ENCODE measurements around the gene POLG.

POLG gene

DNA sequence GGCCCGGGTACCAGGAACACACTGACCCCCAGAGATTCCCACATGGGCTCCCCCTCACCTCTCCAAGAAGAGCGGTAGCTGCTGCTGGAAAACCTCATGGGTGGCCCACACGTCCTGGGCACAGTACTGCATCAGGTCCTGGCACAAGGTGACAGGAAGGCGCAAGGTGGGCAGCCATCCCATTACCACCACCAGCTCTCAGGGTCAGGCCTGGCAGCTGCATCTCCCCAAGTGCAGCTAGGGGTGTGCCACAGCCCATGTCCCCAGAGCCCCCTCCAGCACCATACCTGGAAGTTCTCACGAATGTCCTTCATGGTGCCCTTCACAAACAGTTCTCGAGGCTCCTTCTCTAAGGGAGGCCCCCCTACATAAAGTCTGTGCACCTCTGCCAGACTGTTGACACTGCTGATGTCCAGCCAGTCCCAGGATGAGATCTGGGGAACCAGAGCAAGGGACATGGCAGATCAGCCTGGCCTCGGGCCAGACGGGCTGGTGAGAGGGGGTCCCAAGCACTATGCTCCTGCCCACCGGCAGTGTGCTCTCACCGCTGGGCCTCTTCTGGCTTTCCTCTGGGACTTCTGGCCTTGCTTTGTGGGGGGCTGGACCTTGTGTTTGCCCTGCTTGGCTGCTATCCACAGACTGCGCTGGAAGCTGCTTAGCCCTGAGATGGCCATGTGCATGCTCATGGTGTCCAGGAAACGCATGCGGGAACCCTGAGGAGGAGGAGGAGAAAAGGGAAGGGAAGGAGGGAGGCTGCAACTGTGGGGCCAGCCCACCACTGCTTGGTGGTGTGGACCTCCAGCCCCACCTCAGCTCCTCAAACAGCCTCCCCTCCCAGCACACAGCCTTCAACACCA, 6.0 kb downstream of the POLG start:
- in situ Hi-C loops (cut with HindIII; ENCODE audit: low sequenced_read_pairs), result no loop called here

DNA sequence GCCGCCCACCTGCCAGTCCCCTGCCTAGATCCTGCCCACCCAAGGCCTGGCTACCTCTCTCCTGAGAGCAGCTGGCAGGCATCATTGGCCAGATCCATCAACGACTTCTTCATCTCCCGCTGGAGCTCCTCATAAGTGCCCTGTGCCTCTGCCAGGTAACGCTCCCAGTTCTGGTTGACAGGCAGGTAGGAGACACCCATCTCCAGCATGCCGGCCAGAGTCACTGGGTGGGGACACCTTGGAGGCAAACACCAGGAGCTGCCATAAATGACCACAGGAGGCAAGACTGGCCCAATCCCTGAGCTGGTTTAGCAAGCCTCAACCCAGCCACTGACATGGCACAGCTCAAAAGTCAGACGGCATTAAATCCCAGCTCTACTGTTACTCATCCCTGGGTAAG, 7.5 kb downstream of the POLG start:
- in situ Hi-C loops (cut with HindIII; ENCODE audit: low sequenced_read_pairs), result no loop called here

DNA sequence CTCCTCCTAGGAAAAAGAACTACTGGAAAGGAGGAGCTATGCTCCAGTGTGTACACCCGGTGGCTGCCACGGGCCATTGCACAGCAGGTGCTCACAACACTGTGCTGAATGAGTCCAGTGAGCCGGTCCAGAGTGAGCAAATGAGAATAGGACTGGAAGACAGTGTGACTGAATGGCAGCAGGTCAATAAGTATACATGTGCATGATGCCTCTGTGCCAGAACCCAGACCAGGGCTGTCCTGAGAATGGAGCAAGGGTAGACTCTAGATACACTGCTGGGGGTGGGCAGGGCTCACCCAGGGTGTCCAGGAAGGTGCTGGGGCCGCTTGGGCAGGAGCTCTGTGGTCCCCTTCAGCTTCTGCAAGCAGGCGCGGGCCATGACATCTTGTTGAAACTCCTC, 8.3 kb downstream of the POLG start:
- in situ Hi-C loops (cut with HindIII; ENCODE audit: low sequenced_read_pairs), result no loop called here

DNA sequence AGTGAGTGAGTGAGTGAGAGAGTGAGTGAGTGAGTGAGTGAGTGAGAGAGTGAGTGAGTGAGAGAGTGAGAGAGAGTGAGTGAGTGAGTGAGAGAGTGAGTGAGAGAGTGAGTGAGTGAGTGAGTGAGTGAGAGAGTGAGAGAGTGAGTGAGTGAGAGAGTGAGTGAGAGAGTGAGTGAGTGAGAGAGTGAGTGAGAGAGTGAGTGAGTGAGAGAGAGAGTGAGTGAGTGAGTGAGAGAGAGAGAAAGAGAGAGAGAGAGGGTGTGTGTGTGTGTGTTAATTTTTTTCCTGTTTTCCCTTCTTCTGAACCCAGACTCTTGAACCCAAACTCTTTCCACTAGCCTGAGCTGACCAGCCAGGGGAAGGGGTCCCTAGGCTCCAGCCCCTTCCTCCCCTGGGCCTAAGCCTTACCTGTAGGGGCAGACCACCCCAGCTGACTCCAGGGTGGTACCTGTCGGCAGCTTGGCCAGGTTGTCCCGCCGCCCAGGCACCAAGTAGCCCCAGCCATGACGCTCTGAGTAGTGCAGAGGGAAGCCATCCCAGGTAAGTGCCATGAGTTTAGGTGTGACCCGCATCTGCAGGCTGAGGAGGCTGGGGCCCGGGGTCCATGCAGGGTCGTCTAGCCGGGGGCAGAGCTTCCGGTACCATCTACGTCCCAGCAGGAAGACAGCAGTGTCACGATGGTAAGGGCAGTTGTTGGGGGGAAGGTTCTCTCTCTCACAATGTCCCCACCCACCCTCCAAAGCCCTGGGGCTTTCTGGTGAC, 9.4 kb downstream of the POLG start:
- in situ Hi-C loops (cut with HindIII; ENCODE audit: low sequenced_read_pairs), result no loop called here

DNA sequence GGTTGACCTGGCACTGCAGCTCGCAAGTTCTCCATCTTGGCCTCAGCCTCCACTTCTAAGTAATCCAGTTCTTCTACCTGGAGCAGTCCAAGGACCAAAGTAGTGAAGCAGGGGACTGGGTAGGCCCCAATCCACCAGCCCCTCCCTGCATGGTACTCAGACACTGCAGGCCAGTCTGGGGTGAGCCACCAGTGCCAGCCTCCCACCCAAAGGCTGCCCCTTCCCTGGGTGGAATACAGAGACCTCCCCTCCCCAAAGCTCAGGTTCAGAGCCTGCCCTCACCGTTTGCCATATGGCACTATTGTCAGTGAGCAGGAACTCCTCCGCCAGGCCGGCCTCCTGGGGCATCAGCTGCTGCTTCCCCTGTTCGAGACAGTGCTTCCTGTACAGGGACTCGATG, 10.8 kb downstream of the POLG start:
- in situ Hi-C loops (cut with HindIII; ENCODE audit: low sequenced_read_pairs), result no loop called here

DNA sequence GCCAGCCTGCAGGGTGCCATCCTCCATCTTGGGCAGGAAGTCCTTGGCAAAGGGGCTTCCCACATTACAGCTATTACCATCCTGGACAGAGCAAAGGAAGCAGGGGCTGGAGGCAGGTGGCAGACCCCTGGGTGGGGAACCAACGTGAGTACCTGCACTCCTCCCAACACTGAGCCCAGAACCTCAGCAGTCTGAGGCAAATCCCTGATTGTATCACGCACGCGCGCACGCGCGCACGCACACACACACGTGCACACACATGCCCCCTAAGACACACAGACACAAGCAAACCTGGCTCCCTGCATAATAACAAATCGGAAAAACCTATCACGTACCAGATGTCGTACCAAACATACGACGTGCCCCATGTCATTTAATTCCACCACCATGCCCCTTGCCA, 11.8 kb downstream of the POLG start:
- in situ Hi-C loops (cut with HindIII; ENCODE audit: low sequenced_read_pairs), result no loop called here

DNA sequence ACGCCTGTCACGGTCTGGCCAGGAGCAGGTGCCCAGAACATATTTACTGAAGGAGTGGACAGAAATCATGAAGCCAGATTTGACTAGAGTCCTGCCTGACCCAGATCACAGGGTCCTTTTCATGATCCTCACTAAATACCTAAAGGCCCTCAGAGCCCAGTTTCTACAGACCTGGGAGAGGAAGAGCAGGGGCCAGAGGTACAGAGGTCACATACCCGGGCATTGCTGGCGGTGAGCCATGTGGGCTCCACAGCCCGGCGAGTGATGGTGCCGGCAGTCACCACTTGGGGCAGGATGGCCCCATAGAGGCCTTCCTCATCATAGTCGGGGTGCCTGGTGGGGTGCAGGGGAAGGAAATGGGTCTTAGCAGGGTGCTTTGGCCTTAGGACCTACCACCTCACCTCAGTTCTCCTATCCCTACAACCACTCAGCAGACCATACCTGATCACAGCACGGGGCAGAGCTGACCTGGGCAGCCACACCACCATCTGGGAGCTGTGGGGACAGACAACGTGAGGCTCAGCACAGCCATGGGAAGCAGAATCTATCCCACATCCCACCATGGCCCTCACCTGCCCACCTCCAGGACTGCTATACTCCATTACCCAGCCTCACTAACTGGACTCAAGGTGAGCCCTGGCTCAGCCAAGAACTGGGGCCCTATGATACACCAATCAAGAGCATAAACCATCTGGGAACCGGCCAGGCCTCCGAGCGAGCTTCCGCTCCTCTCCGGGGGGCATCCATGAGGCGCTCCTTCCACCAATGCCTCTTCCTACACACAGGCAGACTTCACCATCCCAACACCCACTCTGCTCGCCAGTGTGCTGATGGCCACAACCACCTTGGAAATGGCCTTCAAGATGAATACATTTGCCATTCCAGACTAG, 12.9 kb downstream of the POLG start:
- in situ Hi-C loops (cut with HindIII; ENCODE audit: low sequenced_read_pairs), result no loop called here

DNA sequence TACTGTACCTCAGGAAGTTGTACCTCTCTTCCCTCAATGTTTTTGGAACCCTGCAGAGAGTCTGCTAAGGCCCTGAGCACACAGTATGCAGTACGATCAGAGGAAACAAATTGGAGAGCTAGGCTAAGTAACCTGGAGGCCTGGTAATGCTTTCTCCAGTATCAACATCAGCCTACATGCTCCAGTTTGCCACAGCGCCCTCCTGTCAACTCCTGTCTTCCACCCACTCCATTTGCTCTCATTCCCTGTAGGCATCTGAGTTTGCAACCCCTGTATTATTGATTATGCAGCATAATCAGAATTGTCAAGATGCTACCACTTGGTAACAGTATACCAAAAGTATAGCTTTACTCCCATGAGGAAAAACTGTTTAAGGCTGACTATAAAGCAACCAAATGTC, 14.4 kb downstream of the POLG start:
- in situ Hi-C loops (cut with HindIII; ENCODE audit: low sequenced_read_pairs), result no loop called here

DNA sequence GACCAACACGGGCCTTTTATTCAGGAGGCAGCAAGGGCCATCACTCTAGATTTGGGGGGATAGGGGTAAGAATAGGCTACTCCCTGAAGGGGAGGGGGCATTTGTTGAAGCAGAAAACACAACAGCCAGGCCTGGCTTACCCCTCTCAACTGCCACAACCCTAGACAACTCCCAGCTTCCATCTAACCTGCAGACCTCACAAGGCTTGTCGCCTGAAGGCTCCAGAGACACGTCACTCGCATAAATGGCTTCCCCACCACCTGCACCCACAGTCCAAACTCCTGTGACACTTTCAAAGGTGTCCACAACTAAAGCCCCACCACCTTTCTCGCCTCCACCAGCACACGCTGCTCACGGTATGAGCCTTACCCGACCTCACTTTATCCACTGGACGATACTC, 14.9 kb downstream of the POLG start:
- in situ Hi-C loops (cut with HindIII; ENCODE audit: low sequenced_read_pairs), result loop anchor here (5.0 kb wide), 1 partner anchor 67 kb away; no protein-coding TSS in a partner anchor

DNA sequence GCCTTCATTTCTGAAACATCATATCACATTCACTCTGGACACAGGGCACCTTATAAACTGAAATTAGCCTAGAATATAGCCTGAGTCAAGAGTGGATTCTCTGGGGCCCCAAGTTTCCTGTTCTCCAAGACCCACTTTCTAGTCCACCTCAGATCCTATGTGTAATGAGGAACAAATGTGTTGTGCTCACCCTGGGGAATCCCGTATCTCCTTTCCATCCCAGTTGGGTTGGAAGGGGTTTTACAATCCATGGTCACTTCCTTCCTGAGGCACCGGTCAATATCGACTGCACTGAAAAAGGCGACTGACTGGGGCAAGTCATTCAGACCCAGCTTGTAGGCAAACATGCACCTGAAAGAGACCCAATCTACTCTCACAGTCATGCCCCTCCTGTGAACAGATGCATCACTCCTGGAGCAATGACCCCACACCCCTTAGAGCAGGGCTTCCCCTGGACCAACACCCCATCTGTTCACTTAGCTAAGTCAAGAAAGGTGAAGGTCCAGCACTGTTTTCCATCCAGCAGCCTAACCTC, 17.4 kb downstream of the POLG start:
- in situ Hi-C loops (cut with HindIII; ENCODE audit: low sequenced_read_pairs), result loop anchor here (5.0 kb wide), 1 partner anchor 65 kb away; no protein-coding TSS in a partner anchor

DNA sequence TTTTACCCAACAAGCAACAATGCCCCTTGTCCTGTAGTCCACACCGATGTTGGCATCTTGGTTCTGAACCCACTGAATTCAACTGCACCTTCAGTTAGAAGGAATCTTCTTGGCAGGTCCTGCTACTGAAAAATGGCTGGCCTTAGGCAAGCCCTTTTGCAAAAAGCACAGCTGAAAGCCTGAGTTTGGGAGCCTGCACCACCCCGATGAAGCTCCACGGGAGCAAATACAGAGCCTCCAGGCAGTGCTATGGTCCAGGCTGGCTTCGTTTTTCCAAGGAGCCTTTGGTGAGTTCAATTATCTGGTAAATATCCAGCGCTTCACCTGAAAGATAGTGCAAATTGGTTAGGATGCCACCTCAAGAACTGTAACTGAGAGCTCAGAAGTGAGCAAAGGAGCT, 18.1 kb downstream of the POLG start:
- in situ Hi-C loops (cut with HindIII; ENCODE audit: low sequenced_read_pairs), result loop anchor here (5.0 kb wide), 1 partner anchor 64 kb away; no protein-coding TSS in a partner anchor

DNA sequence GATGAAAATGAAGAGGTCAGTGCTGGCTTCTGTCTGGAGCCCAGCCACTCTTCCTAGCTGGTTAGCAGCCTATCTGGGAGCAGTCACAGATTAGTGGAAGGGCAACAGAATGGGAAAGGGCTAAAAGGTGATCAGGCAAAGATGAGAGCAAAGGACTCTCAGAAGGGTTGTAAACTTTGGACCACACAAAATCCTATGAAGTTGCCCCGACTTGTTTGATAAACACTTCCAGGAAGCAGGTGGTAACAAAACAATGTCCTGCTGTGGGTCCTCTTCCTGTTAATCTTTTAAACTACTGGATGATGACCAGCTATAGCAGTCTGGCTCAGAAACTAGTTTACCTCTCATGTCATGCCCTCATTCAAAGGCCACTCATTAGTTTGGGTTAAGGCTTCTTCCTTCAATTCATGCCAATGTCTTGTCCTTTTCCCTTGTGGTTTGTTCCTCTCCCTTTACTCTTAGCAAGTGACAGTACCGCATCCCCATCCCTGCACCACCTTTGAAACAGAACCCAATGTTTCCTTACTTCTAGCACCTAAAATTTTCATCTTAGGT, 19.2 kb downstream of the POLG start:
- in situ Hi-C loops (cut with HindIII; ENCODE audit: low sequenced_read_pairs), result loop anchor here (5.0 kb wide), 1 partner anchor 63 kb away; no protein-coding TSS in a partner anchor

DNA sequence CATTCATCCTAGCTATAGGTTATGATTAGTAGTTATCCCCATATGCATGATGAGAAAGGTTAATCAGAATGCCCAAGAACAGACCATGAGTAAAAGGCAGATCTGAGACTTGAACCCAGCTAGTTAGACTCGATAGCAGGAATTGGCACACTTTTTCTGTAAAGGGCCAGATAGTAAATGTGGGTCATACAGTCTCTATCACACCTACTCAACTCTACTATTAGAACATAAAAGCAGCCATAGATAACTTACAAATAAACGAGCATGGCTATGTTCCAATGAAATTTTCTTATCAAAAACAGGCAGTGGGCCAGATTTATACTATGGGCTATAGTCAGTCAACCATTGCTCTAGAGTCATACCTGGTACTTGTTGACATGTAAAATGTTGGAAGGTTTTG, 24.6 kb downstream of the POLG start:
- in situ Hi-C loops (cut with HindIII; ENCODE audit: low sequenced_read_pairs), result no loop called here

DNA sequence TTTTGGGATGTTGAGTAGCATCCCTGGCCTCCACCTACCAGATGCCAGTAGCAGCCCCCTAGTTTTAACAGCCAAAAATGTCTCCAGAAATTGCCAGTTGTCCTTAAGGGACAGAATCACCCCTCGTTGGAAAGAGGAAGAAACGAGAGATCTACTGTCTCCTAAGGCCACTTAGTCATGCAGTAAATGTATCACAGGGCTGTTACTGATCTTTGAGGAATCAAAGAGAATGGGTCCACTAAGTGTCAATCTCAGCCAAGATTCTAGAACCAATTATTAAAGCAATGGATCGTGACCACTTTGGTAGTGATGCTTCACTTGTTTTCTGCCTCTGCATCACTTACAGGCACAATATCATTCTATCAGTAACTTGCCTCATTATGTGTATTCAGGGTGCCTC, 26.4 kb downstream of the POLG start:
- in situ Hi-C loops (cut with HindIII; ENCODE audit: low sequenced_read_pairs), result no loop called here

DNA sequence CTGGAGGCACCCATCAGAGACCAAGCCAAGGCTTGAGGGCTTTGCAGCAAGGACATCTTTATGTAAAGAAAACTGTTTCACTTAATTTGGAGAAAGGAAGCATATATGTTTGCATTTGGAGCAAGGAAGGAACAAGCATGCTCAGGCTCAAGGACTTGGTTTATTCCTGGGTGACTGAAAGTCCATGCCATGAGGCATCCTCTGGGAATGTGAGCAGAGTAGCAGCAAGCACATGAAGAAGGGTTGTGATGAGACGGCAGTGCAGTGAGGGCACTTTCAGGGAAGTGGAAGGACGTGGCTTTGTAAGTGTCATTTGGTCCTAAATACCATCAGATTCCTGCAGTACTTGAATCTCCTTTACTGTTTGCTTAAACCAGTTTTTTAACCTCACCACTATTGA, 26.8 kb downstream of the POLG start:
- in situ Hi-C loops (cut with HindIII; ENCODE audit: low sequenced_read_pairs), result no loop called here

DNA sequence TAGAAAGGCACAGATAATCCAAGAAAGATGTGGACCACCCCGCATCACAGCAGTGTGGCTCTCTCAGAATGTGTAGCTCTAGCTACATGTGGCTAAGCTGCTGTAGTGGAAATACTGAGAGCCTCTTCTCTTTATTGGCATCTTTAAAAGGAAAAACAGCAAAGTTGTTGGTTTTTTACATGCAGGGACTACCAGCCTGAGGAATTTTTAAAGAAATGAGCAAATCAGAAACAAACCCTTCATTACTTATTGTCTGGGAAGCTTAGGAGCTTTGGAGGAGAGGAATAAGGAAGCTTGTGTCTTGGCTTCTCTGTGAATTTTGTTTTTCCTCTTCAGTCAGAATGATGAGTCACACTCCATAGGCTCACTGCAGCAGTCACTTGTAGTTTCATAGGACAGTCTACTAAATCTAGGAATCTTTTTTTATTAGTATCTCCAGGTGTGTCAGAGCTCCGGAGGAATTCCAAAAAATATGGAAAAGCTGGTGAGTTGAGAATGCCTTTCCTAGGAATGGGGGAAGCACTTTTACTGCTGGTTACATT, 27.5 kb downstream of the POLG start:
- in situ Hi-C loops (cut with HindIII; ENCODE audit: low sequenced_read_pairs), result no loop called here

DNA sequence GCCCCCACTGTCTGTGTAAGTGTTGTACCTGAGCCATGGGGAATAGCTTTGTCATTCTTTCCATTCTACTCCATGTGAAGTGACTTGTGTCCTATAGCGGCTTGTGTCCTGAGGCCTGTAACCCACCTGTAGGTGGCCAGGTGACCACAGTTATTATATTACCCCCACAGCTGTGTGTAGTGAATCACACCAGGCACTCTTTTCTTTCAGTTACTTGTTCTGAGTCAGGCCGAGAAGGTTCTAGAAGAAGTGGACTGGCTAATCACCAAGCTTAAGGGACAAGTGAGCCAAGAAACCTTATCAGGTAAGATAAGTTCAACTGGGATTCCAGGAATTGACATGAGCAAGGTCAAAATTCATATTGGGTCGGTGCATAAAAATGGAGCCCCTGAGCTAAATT, 29.2 kb downstream of the POLG start:
- in situ Hi-C loops (cut with HindIII; ENCODE audit: low sequenced_read_pairs), result no loop called here

DNA sequence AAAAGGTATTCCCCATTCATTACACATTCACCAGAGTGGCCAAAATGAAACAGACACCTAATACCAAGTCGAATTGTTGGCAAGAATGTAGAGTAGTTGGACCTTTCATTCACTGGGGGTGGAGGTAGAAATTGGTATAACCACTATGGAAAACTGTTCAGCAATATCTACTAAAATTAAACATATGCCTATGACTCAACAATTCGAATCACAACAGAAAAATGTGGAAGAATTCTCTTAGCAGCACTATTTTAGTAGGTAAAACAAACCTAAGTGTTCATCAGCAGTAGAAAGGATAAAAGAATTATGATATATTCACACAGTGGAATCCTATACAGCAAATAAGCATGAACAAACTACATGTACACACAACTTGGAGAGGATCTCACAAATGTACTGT, 30.6 kb downstream of the POLG start:
- in situ Hi-C loops (cut with HindIII; ENCODE audit: low sequenced_read_pairs), result no loop called here

DNA sequence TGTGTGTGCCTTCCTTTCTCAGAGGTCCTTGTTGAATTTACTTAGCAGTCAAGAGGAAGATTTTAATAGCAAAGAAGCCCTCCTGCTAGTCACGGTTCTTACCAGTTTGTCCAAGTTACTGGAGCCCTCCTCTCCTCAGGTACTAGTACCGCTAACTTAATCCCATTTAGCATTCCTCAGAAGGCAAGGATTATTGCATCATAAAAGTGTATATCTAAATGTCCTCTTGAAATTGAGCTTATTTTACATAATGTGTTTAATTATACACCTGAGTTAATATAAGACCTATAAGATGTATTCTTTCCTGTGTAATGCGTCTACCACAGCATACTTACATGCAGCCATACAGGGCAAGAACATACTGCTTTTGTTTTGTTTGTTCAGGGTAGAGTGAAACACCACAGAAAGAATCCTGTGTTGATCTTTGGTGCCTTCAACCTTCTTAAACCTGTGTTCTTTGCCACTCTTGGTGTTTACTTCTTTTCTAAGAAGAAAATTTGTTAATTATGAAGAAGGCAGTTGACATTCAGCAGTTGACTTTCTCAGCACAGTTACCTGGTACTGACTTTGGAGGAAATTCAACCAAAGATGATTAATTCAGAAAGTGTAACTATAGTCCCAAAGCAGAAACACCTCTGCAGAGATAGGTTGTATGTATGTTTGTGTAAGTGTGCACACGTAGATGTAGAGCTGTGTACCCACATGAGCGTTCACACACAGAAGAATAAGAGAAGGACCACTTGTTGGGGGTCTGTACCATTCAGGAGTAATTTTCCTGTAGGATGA, 33.1 kb downstream of the POLG start:
- in situ Hi-C loops (cut with HindIII; ENCODE audit: low sequenced_read_pairs), result no loop called here
